Fibroblast of villous mesenchyme (primary cell): Measurements from ENCODE around the gene P2RY6. TPM values are rescaled to one million over a fixed set of nuclear protein-coding genes. Genes with fewer than 3 reads are reported as not detected.
"Not testable (repeated sequence)": the region's sequence is repeated elsewhere in the genome, so short reads cannot be mapped to it uniquely, and the experiment has no call there.

Source experiments
- DNase-seq: peaks from one replicate; pipeline ENCODE4 v3.0.0-alpha.2; 2010; ENCODE audit warnings: low read depth
- H3K4me3 ChIP-seq: 2 replicates; pipeline ENCODE4 v1.5.1; 2011; ENCODE audit warnings: low read depth, mild to moderate bottlenecking, low read length
- total RNA-seq: library from RNA; depleted of rRNA; stranded (reverse); fragments of >200 nt; gene quantifications from 2 replicates; pipeline ENCODE4 v1.2.3, GENCODE V29; 2012
- TF ChIP-seq, protein P1 (sequence below): IDR thresholded peaks from 2 replicates; pipeline ENCODE4 v1.5.1; 2012; ENCODE audit warnings: low read depth, mild to moderate bottlenecking, low read length; ENCODE audit not compliant: insufficient read depth

P2RY6 gene
- total RNA-seq, 1 donor: not detected

DNA sequence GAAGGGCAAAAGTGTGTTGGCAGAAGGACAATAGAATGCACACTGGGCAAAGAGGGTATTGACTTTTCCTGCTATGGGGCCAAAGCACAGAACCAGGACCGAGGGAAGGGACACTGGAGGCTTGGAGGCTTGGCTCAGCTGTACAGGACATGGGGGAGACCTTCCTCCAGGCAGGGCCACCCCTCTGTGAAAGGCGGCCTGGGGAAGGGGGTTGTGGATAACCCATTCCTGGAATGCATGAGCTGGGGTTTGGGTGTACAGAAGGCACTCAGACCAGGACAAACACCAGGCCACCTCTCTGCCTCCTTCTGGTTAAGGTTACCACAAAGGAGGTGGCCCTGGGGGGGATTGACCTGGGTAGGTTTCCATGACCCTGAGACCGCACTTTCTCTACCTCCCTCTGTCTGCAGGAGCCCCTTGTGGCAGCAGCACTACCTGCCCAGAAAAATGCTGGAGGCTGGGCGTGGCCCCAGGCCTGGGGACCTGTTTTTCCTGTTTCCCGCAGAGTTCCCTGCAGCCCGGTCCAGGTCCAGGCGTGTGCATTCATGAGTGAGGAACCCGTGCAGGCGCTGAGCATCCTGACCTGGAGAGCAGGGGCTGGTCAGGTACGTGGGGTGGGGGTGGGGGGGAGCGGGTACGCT is 44.4 kb upstream of the P2RY6 start:
- H3K4me3 ChIP-seq: no peak overlapping the region
- no peak for DNase-seq
- TF ChIP-seq, protein P1, sequence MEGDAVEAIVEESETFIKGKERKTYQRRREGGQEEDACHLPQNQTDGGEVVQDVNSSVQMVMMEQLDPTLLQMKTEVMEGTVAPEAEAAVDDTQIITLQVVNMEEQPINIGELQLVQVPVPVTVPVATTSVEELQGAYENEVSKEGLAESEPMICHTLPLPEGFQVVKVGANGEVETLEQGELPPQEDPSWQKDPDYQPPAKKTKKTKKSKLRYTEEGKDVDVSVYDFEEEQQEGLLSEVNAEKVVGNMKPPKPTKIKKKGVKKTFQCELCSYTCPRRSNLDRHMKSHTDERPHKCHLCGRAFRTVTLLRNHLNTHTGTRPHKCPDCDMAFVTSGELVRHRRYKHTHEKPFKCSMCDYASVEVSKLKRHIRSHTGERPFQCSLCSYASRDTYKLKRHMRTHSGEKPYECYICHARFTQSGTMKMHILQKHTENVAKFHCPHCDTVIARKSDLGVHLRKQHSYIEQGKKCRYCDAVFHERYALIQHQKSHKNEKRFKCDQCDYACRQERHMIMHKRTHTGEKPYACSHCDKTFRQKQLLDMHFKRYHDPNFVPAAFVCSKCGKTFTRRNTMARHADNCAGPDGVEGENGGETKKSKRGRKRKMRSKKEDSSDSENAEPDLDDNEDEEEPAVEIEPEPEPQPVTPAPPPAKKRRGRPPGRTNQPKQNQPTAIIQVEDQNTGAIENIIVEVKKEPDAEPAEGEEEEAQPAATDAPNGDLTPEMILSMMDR: no peak

DNA sequence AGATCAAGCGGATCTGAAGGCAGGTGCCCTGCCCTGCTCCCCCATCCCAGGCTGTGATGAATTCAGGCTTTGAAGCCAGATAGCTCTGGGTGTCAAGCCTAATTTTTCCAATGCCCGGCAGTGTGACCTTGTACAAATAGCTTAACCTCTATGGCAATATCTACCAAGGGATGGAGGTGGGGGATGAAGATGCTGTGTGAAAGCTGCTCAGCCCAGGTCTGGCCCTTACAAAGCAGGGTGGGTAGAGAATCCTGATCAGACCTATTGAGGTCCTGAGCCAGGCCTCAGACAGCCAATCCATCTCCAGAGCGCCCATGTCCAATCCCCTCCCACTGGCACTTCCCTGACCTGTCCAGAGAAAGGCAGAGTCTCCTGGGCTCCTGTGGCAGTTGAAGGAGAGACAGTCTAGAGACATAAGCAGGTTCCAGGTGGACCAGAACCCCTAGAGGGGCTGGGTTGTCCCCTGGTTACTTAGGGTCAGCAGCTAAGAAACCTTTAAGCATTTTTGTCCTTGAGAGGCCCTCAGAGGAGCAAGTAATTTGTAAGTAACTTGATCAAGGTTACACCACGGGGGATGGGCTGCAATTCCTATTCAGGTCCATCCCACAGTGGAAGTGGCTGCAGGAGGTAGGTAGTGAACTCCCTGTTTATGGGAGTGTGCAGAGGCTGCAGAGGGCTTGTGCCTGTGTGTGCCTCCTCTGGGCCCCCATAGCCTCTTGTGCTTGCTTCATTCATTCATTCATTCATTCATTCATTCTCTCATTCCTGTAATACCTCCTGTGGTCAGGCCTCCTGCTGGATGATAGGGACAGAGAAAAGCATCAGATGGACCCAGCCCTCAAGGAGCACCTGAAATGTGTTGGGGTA is 43.6 kb upstream of the P2RY6 start:
- TF ChIP-seq, protein P1: no peak
- H3K4me3 ChIP-seq: no peak overlapping the region
- no peak for DNase-seq

DNA sequence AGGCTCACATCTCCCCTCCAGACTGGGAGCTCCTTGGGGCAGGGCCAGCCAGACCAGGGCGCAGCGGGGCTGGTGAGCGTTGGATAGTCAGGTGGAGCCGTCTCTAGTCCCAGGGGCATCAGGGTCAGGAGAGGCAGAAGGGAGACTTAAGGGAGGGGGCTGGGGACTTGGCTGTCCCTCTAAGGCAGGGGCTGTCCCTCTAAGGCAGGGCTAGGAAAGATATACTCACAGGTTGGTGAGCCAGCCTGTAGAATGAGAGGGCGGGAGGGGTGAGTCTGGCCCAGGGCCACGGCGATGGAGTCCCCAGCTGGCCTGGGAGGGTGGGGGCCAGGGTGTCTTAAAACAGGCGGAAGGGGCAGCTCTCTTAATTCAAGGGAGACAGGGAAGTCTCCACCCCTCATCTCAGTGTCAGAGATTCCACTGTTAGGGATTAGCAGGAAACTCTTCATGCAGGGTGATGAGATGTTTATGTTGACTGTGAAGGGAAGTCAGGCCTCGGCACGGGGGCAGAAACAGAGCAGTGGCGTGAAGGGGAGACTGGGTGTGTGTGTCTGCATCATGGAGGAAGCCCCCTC is 42.7 kb upstream of the P2RY6 start:
- peak; percentile 42 for DNase-seq
- TF ChIP-seq, protein P1: no peak

DNA sequence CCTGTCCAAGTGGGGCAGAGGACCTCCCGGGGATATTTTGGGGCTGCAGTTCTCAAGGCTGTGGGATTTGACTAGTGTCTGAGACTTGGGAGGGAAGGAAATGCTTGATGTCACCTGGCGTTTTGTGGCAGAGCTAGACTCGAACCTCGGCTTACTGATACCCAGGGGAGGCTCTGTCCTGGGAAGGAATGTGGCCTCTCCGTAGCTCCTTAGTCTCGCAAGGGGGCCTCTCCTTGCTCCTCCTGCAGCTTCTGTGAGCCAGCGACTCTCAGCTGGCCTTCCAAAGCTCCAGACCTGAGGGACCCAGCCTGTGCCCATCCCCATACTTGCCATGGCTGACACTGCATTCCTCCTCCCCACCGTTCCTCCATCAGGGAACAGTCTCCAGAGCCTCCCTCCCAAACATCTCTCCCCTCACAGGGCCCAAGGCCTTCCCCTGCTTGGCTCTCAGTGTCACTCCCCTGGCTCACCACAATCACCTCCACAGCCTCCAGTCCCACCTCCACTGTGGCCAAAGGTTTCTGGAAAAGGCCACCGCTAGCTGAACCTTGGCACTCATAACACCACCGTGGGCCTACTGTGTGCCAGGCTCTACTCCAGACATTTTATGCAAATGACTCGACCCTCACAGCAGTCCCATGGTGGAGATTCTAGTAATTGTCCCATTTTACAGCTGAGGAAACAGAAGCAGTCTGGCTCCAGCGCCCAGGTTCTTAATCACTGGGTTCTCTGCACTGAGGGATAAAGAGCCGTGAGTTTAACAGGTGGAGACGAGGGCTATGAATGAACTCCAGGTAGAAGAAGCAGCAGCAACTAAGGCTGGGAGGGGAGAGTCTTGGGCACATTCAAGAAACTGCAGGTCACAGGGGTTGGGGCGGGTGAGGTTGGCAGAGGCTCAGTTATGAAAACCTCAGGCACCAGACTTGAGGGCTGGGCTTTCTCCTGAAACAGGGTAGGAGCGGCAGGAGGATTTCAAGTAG is 42.0 kb upstream of the P2RY6 start:
- no peak for DNase-seq
- TF ChIP-seq, protein P1: no peak
- H3K4me3 ChIP-seq: no peak overlapping the region

More for the DNA sequence above, 42.7 kb upstream of the P2RY6 start:
- no peak overlapping the region for H3K4me3 ChIP-seq

DNA sequence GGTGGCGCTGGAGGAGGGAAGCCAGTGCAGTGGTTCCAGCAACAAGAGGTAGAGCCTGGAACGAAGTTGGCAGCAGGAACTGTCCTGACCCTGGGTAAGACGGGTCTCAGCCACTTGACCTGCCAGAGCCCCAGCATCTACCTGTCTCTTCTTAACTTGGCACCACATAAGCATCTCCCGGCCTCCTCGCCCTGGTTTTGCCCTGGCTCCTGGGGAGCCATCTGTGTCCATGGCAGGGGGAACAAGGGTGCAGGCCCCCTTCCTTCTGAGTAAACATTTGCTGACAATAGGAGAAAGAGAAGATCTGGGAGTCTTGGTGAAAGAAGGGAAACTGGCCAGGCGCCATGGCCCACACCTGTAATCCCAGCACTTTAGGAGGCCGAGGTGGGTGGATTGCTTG is 41.2 kb upstream of the P2RY6 start:
- no peak overlapping the region for H3K4me3 ChIP-seq
- TF ChIP-seq, protein P1: no peak
- no peak for DNase-seq

DNA sequence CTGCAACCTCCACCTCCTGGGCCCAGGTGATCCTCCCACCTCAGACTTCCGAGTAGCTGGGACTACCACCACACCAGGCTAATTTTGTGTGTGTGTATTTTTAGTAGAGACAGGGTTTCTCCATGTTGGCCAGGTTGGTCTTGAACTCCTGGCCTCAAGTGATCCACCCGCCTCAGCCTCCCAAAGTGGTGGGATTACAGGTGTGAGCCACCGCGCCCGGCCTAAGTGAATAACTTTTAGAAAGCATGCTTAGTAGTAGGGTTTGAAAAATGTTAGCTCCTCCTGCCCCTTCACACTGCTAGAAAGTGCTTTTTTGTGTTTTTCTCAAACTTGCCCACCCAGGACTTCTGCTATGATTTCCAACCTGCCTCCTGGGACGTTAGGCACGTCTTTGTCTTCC is 39.7 kb upstream of the P2RY6 start:
- not testable (repeated sequence) for DNase-seq, H3K4me3 ChIP-seq
